HG03442 (cell line): ENCODE data around the gene BCL6.
A peak's percentile ranks its signal among the peaks of the same experiment; 100 is the strongest.
"Not testable (repeated sequence)": the region's sequence is repeated elsewhere in the genome, so short reads cannot be mapped to it uniquely, and the experiment has no call there.

Source experiments
- ATAC-seq: cut with Tn5 transposase; IDR thresholded peaks from one replicate; pipeline ENCODE4 v1.9.1; 2021; ENCODE audit warnings: mild to moderate bottlenecking, moderate library complexity; ENCODE audit not compliant: unreplicated experiment

BCL6 gene

GRCh38 chr3:187717572-187717971, 27.7 kb downstream of the BCL6 start:
- no peak for ATAC-seq

GRCh38 chr3:187714404-187714979, 30.8 kb downstream of the BCL6 start:
- ATAC-seq = peak; percentile 90

- no peak for ATAC-seq
Observed at GRCh38 chr3:187713504-187713903, 31.8 kb downstream of the BCL6 start.

GRCh38 chr3:187709155-187709554, 36.1 kb downstream of the BCL6 start:
- no peak for ATAC-seq

GRCh38 chr3:187708696-187709095, 36.6 kb downstream of the BCL6 start:
- no peak for ATAC-seq

GRCh38 chr3:187706971-187707370, 38.3 kb downstream of the BCL6 start:
- no peak for ATAC-seq

GRCh38 chr3:187705164-187705563, 40.1 kb downstream of the BCL6 start:
- no peak for ATAC-seq

GRCh38 chr3:187702507-187703033, 42.7 kb downstream of the BCL6 start, which contains the start of gene RTP2:
RTP2 (minus strand) TSS chr3:187702557; CDS start chr3:187702128, 429 bp downstream.
- no peak for ATAC-seq

GRCh38 chr3:187700249-187700648, 45.0 kb downstream of the BCL6 start:
- ATAC-seq = no peak

- no peak for ATAC-seq
Observed at GRCh38 chr3:187698499-187699399, 46.5 kb downstream of the BCL6 start.

GRCh38 chr3:187696021-187696420, 49.2 kb downstream of the BCL6 start:
- ATAC-seq = no peak

- no peak for ATAC-seq
Observed at GRCh38 chr3:187695449-187695848, 49.8 kb downstream of the BCL6 start.

GRCh38 chr3:187694801-187695200, 50.5 kb downstream of the BCL6 start:
- ATAC-seq = no peak

GRCh38 chr3:187693431-187693830, 51.8 kb downstream of the BCL6 start:
- no peak for ATAC-seq

GRCh38 chr3:187689984-187690383, 55.3 kb downstream of the BCL6 start:
- no peak for ATAC-seq

GRCh38 chr3:187686621-187687273, 58.5 kb downstream of the BCL6 start:
- ATAC-seq = no peak

- ATAC-seq = no peak
Observed at GRCh38 chr3:187685948-187686347, 59.3 kb downstream of the BCL6 start.

- ATAC-seq = no peak
Observed at GRCh38 chr3:187684880-187685279, 60.4 kb downstream of the BCL6 start.

GRCh38 chr3:187684444-187684843, 60.8 kb downstream of the BCL6 start:
- no peak for ATAC-seq

GRCh38 chr3:187681756-187682155, 63.5 kb downstream of the BCL6 start:
- ATAC-seq = not testable (repeated sequence)

- ATAC-seq = peak; percentile 67
Observed at GRCh38 chr3:187679638-187680396, 65.5 kb downstream of the BCL6 start.
